VCaP (cell line): Measurements from ENCODE around the gene RASAL2.
"Not testable (repeated sequence)": the region's sequence is repeated elsewhere in the genome, so short reads cannot be mapped to it uniquely, and the experiment has no call there.

Source experiments
- H3K27ac ChIP-seq: fragments of 450-650 bp; 2 replicates; pipeline ENCODE4 v1.5.1; 2017
- TF ChIP-seq, protein P1 (sequence below): fragments of 450-650 bp; conservative IDR thresholded peaks from 2 replicates; pipeline ENCODE4 v1.5.1; 2017; ENCODE audit warnings: mild to moderate bottlenecking, moderate library complexity

The RASAL2 gene

DNA sequence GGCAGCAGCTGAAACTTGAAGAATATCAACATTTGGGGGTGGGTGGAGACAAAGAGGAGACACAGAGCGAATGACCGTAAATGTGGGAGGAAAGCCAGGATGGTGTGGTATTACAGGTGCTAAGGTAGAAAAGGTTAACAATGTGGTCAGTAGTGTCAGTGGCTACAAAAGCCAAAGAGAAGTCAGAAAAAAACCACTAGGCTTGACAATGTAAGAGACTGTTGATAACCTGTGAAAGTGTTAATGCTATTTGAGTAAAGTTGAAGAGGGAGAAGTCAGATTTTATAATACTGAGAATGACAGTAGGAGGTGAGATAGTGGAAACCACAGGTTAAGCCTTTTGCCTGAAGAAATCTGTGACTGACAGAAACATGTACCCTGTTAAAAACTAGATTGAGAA is 282.1 kb downstream of the RASAL2 start:
- TF ChIP-seq, protein P1, sequence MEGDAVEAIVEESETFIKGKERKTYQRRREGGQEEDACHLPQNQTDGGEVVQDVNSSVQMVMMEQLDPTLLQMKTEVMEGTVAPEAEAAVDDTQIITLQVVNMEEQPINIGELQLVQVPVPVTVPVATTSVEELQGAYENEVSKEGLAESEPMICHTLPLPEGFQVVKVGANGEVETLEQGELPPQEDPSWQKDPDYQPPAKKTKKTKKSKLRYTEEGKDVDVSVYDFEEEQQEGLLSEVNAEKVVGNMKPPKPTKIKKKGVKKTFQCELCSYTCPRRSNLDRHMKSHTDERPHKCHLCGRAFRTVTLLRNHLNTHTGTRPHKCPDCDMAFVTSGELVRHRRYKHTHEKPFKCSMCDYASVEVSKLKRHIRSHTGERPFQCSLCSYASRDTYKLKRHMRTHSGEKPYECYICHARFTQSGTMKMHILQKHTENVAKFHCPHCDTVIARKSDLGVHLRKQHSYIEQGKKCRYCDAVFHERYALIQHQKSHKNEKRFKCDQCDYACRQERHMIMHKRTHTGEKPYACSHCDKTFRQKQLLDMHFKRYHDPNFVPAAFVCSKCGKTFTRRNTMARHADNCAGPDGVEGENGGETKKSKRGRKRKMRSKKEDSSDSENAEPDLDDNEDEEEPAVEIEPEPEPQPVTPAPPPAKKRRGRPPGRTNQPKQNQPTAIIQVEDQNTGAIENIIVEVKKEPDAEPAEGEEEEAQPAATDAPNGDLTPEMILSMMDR: no peak
- H3K27ac ChIP-seq: no peak overlapping the region

DNA sequence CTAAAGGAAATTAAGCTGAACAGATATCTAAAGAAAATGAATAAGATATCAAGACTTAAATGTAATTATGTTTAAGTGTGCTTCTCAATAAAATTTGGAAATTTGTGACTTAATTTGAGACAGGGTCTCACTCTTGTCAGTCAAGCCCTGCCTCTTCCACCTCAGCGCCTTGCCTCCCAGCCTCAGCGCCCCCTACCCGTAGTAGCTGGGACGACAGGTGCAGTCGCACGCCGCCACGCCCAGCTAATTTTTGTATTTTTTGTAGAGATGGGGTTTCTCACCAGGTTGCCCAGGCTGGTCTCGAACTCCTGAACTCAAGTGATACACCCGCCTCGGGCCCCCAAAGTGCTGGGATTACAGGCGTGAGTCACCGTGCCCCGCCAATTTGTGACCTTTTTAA is 285.9 kb downstream of the RASAL2 start:
- H3K27ac ChIP-seq: no peak overlapping the region
- TF ChIP-seq, protein P1: no peak

DNA sequence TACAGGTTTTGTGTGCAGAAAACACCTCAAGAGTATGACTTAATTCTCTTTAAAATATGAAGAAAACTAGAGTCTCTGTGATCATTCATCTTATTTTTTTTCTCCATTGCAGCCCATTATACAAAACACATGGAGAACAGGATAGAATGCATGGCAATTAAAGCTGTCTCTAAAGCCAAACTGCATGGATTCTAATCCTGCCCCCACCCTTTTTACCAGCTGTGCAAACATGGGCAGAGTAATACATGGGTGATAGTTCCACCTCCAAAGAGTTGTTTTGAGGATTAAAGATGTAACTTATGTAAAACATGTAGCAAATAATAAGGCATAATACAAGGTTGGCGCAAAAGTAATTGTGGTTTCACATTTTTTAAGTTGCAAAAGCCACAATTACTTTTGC is 288.5 kb downstream of the RASAL2 start:
- TF ChIP-seq, protein P1: no peak
- H3K27ac ChIP-seq: no peak overlapping the region

DNA sequence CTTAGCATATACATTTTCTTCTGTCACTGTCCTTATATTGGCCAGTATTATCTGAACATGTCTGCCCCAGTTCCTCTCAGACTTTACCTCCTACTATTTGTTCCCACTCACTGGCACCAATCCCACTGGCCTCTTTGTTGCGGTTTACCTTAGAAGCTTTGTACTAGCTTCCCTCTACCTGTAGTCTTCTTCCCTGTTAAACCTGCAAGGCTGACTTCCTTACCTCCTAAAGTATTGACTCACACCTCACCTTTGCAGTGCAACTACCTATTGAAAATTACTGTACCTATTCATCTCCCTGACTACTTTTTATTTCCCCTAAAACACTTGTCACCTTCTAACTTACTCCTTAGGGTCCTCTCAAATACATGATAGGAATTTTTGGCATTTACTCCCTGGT is 291.8 kb downstream of the RASAL2 start:
- TF ChIP-seq, protein P1: no peak
- H3K27ac ChIP-seq: no peak overlapping the region

DNA sequence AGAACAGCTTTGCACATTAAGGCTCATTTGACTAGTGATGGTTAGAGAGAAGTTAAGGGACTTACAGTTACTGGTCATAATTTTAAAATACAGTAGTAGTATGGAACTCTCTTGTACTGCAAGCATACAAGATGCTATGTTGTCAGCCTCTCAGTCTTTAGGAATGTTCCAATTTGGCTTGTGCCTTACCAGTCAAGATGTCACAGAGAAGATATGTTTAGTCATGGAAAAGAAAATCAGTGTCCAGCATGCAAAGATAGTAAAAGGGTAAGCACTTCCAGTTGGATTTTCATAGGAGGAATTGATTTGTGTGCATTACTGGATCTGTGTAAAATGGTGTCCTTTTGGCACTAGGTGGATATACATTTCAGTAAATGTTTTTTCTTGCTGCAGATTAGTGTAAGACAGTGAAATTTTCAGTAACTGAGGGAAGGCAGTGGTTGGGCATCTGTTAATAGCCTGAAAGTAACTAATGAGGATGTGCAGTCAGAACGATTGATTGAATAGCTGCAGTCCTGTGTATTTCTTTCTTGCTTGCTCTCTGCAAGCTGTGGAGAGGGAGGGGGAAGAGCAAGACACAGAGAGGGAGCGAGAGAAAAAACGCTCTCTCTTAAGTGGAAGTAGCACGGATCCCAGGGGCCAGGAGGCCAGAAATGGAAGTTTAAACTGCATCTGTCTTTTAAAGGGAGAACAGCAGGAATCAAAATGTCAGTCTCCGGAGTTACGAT is 294.7 kb downstream of the RASAL2 start:
- no peak overlapping the region for H3K27ac ChIP-seq
- TF ChIP-seq, protein P1: no peak

DNA sequence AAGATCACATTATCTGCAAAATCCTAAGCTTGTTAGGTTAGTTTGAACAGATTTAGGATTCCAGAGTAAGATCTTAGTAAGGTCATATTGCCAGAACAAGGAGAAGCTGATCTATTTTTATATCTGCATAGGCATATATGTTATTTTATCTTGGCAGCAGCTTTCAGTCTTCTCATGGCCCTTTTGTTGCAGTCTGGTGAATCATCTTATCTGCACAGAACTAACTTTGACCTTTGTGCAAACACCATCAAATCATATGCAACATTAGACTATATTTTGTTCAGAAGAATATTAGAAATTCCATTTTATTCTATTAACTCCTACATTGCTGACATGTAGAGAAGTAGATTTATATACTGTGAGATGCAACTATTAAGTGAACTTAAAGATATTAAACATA is 295.5 kb downstream of the RASAL2 start:
- TF ChIP-seq, protein P1: no peak
- no peak overlapping the region for H3K27ac ChIP-seq

DNA sequence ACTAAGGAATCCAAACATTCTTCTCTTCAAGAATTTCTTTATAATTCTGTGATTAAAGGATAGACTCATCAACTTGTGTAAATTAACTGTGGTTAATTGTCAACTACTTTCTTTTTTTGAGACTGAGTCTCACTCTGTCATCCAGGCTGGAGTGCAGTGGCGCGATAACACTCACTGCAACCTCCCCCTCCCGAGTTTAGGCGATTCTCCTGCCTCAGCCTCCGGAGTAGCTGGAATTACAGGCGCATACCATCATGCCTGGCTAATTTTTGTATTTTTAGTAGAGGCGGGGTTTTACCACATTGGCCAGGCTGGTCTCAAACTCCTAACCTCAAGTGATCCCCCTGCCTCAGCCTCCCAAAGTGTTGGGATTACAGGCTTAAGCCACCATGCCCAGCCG is 296.4 kb downstream of the RASAL2 start:
- H3K27ac ChIP-seq: not testable (repeated sequence)

DNA sequence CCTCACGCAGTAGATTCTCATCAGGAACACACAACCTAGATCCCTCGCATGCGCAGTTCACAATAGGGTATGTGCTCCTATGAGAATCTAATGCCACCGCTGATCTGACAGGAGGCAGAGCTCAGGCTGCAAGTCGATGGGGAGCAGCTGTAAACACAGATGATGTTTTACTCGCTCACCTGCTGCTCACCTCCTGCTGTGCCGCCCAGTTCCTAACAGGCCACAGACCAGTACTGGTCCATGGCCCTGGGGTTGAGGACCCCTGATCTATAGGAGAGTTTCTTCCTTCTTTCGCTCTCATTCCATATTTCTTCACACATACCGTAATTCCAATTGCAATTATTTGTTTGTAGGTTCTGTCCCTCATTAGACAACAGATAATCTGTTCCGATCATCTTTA is 299.5 kb downstream of the RASAL2 start:
- TF ChIP-seq, protein P1: no peak
- no peak overlapping the region for H3K27ac ChIP-seq
